Naive thymus-derived CD4-positive, alpha-beta T cell (primary cell): Measurements from ENCODE around the gene NTRK1. TPM values are rescaled to one million over a fixed set of nuclear protein-coding genes. Genes with fewer than 3 reads are reported as not detected.

Source experiments
- ATAC-seq: fragments of 150-1000 bp; cut with Tn5 transposase; 2 replicates; pipeline ENCODE4 v1.10.0; 2021; ENCODE audit warnings: mild to moderate bottlenecking, moderate library complexity
- CTCF ChIA-PET: fragments of 350-600 bp; sonication (Branson Sonifier 250); formaldehyde crosslinking; loops from one replicate; lab custom pipeline; 2021; ENCODE audit warnings: antibody characterized with exemption; lab: Charles Lee
- POLR2A ChIA-PET: fragments of 350-600 bp; sonication (Branson Sonifier 250); formaldehyde crosslinking; loops from one replicate; lab custom pipeline; 2021; ENCODE audit warnings: antibody characterized with exemption, inconsistent platforms; lab: Charles Lee
- DNase-seq, 9 donors: peaks; one replicate each; pipeline versions ENCODE4 v3.0.0 to v3.0.0-alpha.2; 2020 to 2022; ENCODE audit warnings: mixed read lengths in 1 of 9
- H3K27ac ChIP-seq: one replicate; pipeline ENCODE4 v1.7.0; 2013; ENCODE audit warnings: mild to moderate bottlenecking, low read depth, low read length, moderate library complexity
- H3K27me3 ChIP-seq, 2 donors: one replicate each; pipeline ENCODE4 v1.7.0; 2013; ENCODE audit warnings: low read length in 2 of 2, mild to moderate bottlenecking in 2 of 2, moderate library complexity in 2 of 2; ENCODE audit not compliant: control insufficient read depth in 2 of 2, insufficient read depth in 2 of 2
- H3K36me3 ChIP-seq, 3 experiments: 1 replicate in 2 of 3; 2 replicates in 1 of 3; pipeline ENCODE4 v1.7.0; 2013; ENCODE audit warnings: low read length in 3 of 3, mild to moderate bottlenecking in 3 of 3, moderate library complexity in 1 of 3; ENCODE audit not compliant: insufficient read depth in 3 of 3, control insufficient read depth in 2 of 3
- H3K4me1 ChIP-seq, 2 donors: one replicate each; pipeline ENCODE4 v1.7.0; 2013; ENCODE audit warnings: low read length in 2 of 2, mild to moderate bottlenecking in 2 of 2, moderate library complexity in 1 of 2; ENCODE audit not compliant: control insufficient read depth in 2 of 2, insufficient read depth in 2 of 2
- H3K4me3 ChIP-seq: 2 replicates; pipeline ENCODE4 v1.7.0; 2013; ENCODE audit warnings: mild to moderate bottlenecking, low read length
- H3K9me3 ChIP-seq, 3 experiments: 1 replicate in 2 of 3; 2 replicates in 1 of 3; pipeline ENCODE4 v1.7.0; 2013; ENCODE audit warnings: low read length in 3 of 3; ENCODE audit not compliant: control insufficient read depth in 2 of 3
- H3K27ac Mint-ChIP-seq, 9 donors: one replicate each; pipeline ENCODE4 v1.8.0; 2020 to 2022; ENCODE audit warnings: mixed read lengths in 9 of 9, mild to moderate bottlenecking in 8 of 9, moderate library complexity in 5 of 9, inconsistent platforms in 2 of 9
- H3K27me3 Mint-ChIP-seq, 5 donors: one replicate each; pipeline ENCODE4 v1.8.0; 2021 to 2022; ENCODE audit warnings: mixed read lengths in 5 of 5, mild to moderate bottlenecking in 1 of 5
- H3K36me3 Mint-ChIP-seq, 5 donors: one replicate each; pipeline ENCODE4 v1.8.0; 2020 to 2022; ENCODE audit warnings: mixed read lengths in 5 of 5, mild to moderate bottlenecking in 3 of 5, inconsistent platforms in 1 of 5
- H3K4me1 Mint-ChIP-seq, 7 donors: one replicate each; pipeline ENCODE4 v1.8.0; 2020 to 2022; ENCODE audit warnings: mixed read lengths in 7 of 7, mild to moderate bottlenecking in 3 of 7, inconsistent platforms in 1 of 7
- H3K4me3 Mint-ChIP-seq, 10 donors: one replicate each; pipeline ENCODE4 v1.8.0; 2020 to 2022; ENCODE audit warnings: mild to moderate bottlenecking in 10 of 10, mixed read lengths in 10 of 10, moderate library complexity in 6 of 10, inconsistent platforms in 2 of 10
- H3K9me3 Mint-ChIP-seq, 11 donors: one replicate each; pipeline ENCODE4 v1.8.0; 2020 to 2022; ENCODE audit warnings: mixed read lengths in 11 of 11, mild to moderate bottlenecking in 4 of 11, inconsistent platforms in 1 of 11, moderate library complexity in 1 of 11
- intact Hi-C, 2 donors: fragments of 100-400 bp; cut with micrococcal nuclease; formaldehyde crosslinking; loops; one replicate each; pipeline ENCODE4 v1.15.1; 2023
- polyA plus RNA-seq, 2 donors: library from polyadenylated mRNA; unstranded; fragments of 300-500 nt; fragmentation: Illumina TruSeq; gene quantifications; one replicate each; pipeline ENCODE4 v1.2.3, GENCODE V29; 2021
- total RNA-seq, 6 experiments: library from RNA in 5 of 6; stranded (reverse) in 5 of 6; gene quantifications; 1 replicate in 5 of 6; 2 replicates in 1 of 6; pipeline ENCODE4 v1.2.3 and lab custom pipeline; 2021 to 2026

NTRK1 gene
- total and polyA plus RNA-seq, 7 experiments from 2014 or later = 0.09 to 17.3 (median 3.3) TPM; not detected in 3

GRCh38 chr1:156875341-156875615 lies 14.6 kb downstream of the NTRK1 start:
- H3K4me1 ChIP-seq = no peaks in the 10 kb centered on the region
- ChIA-PET CTCF (interaction anchor here (0.6 kb wide), 1 partner anchor 75 kb away, joined by 3 read pairs; no protein-coding TSS in a partner anchor), POLR2A (no interaction called here)
- H3K4me3 ChIP-seq = no peak overlapping the region
- intact Hi-C loops = no loop called here
- H3K27ac Mint-ChIP-seq = no peak overlapping the region
- no peaks in the 10 kb centered on the region for H3K27me3 ChIP-seq
- DNase-seq = no peak
- H3K9me3 Mint-ChIP-seq = peaks cover 0 to 2% (median 0%) of the 10 kb centered on the region in 11 donors
- no peaks in the 10 kb centered on the region for H3K36me3 ChIP-seq
- H3K4me3 Mint-ChIP-seq = no peak overlapping the region
- H3K27me3 Mint-ChIP-seq = peaks cover 0 to 25% (median 9%) of the 10 kb centered on the region in 5 donors
- no peaks in the 10 kb centered on the region for H3K36me3 Mint-ChIP-seq
- no peak overlapping the region for H3K27ac ChIP-seq
- no peak for ATAC-seq
- H3K4me1 Mint-ChIP-seq = peaks cover 0 to 6% (median 0%) of the 10 kb centered on the region in 7 donors
- H3K9me3 ChIP-seq = no peaks in the 10 kb centered on the region

GRCh38 chr1:156876281-156876680 lies 15.6 kb downstream of the NTRK1 start:
- Mint-ChIP-seq H3K4me3 (no peak overlapping the region), H3K36me3 (no peaks in the 10 kb centered on the region), H3K27me3 (peaks cover 0 to 32% (median 11%) of the 10 kb centered on the region in 5 donors), H3K4me1 (no peaks in the 10 kb centered on the region), H3K27ac (no peak overlapping the region), H3K9me3 (peaks cover 0 to 2% (median 0%) of the 10 kb centered on the region in 11 donors)
- H3K36me3 ChIP-seq = no peaks in the 10 kb centered on the region
- H3K9me3 ChIP-seq = no peaks in the 10 kb centered on the region
- H3K4me1 ChIP-seq = no peaks in the 10 kb centered on the region
- no peak overlapping the region for H3K27ac ChIP-seq
- ATAC-seq = no peak
- intact Hi-C loops = no loop called here
- DNase-seq = no peak
- H3K27me3 ChIP-seq = no peaks in the 10 kb centered on the region
- H3K4me3 ChIP-seq = no peak overlapping the region
- POLR2A ChIA-PET = no interaction called here
- CTCF ChIA-PET = no interaction called here

GRCh38 chr1:156877433-156878170 lies 16.9 kb downstream of the NTRK1 start:
- Mint-ChIP-seq H3K4me3 (no peak overlapping the region), H3K36me3 (no peaks in the 10 kb centered on the region), H3K27ac (no peak overlapping the region), H3K27me3 (peaks cover 0 to 41% (median 11%) of the 10 kb centered on the region in 5 donors), H3K9me3 (peaks cover 0 to 2% (median 0%) of the 10 kb centered on the region in 11 donors), H3K4me1 (no peaks in the 10 kb centered on the region)
- ChIA-PET POLR2A (no interaction called here), CTCF (no interaction called here)
- Histone ChIP-seq H3K9me3 (no peaks in the 10 kb centered on the region), H3K27ac (no peak overlapping the region), H3K4me1 (no peaks in the 10 kb centered on the region), H3K4me3 (no peak overlapping the region), H3K36me3 (no peaks in the 10 kb centered on the region), H3K27me3 (no peaks in the 10 kb centered on the region)
- intact Hi-C loops = no loop called here
- no peak for DNase-seq
- ATAC-seq = no peak

GRCh38 chr1:156879876-156880275 lies 19.2 kb downstream of the NTRK1 start:
- Histone ChIP-seq H3K4me3 (no peak overlapping the region), H3K36me3 (no peaks in the 10 kb centered on the region), H3K27ac (no peak overlapping the region), H3K27me3 (no peaks in the 10 kb centered on the region), H3K4me1 (no peaks in the 10 kb centered on the region), H3K9me3 (no peaks in the 10 kb centered on the region)
- ATAC-seq (no peak), DNase-seq (no peak)
- ChIA-PET POLR2A (no interaction called here), CTCF (no interaction called here)
- Mint-ChIP-seq H3K27ac (no peak overlapping the region), H3K4me1 (no peaks in the 10 kb centered on the region), H3K36me3 (no peaks in the 10 kb centered on the region), H3K27me3 (peaks cover 5 to 46% (median 8%) of the 10 kb centered on the region in 5 donors), H3K4me3 (no peak overlapping the region), H3K9me3 (peaks cover 0 to 2% (median 0%) of the 10 kb centered on the region in 11 donors)
- intact Hi-C loops = no loop called here

- no peaks in the 10 kb centered on the region for H3K4me1 Mint-ChIP-seq
- H3K4me1 ChIP-seq = no peaks in the 10 kb centered on the region
- POLR2A ChIA-PET = no interaction called here
Observed at GRCh38 chr1:156880473-156880872, 19.8 kb downstream of the NTRK1 start.

GRCh38 chr1:156881101-156881500 lies 20.4 kb downstream of the NTRK1 start:
- Mint-ChIP-seq H3K4me1 (no peaks in the 10 kb centered on the region), H3K36me3 (no peaks in the 10 kb centered on the region), H3K27me3 (peaks cover 5 to 49% (median 6%) of the 10 kb centered on the region in 5 donors), H3K27ac (no peak overlapping the region), H3K9me3 (peaks cover 0 to 2% (median 0%) of the 10 kb centered on the region in 11 donors), H3K4me3 (no peak overlapping the region)
- H3K4me1 ChIP-seq = no peaks in the 10 kb centered on the region
- ChIA-PET CTCF (interaction anchor here (0.7 kb wide), 1 partner anchor 78 kb away, joined by 3 read pairs; no protein-coding TSS in a partner anchor), POLR2A (no interaction called here)
- intact Hi-C loops = no loop called here
- no peaks in the 10 kb centered on the region for H3K9me3 ChIP-seq
- no peaks in the 10 kb centered on the region for H3K27me3 ChIP-seq
- DNase-seq = no peak
- ATAC-seq = no peak
- H3K36me3 ChIP-seq = no peaks in the 10 kb centered on the region
- no peak overlapping the region for H3K27ac ChIP-seq
- H3K4me3 ChIP-seq = no peak overlapping the region

More at GRCh38 chr1:156880473-156880872, 19.8 kb downstream of the NTRK1 start:
- Histone ChIP-seq H3K27ac (no peak overlapping the region), H3K4me3 (no peak overlapping the region), H3K36me3 (no peaks in the 10 kb centered on the region), H3K27me3 (no peaks in the 10 kb centered on the region), H3K9me3 (no peaks in the 10 kb centered on the region)
- Mint-ChIP-seq H3K36me3 (no peaks in the 10 kb centered on the region), H3K9me3 (peaks cover 0 to 2% (median 0%) of the 10 kb centered on the region in 11 donors), H3K27ac (no peak overlapping the region), H3K4me3 (no peak overlapping the region), H3K27me3 (peaks cover 4 to 46% (median 6%) of the 10 kb centered on the region in 5 donors)
- CTCF ChIA-PET = interaction anchor here (0.7 kb wide), 1 partner anchor 78 kb away, joined by 3 read pairs; no protein-coding TSS in a partner anchor
- intact Hi-C loops = no loop called here
- no peak for ATAC-seq
- no peak for DNase-seq

GRCh38 chr1:156881663-156882062 lies 21.0 kb downstream of the NTRK1 start:
- ATAC-seq (no peak), DNase-seq (no peak)
- H3K4me3 Mint-ChIP-seq = no peak overlapping the region
- Histone ChIP-seq H3K27ac (no peak overlapping the region), H3K36me3 (no peaks in the 10 kb centered on the region), H3K4me3 (no peak overlapping the region), H3K4me1 (no peaks in the 10 kb centered on the region), H3K27me3 (no peaks in the 10 kb centered on the region), H3K9me3 (no peaks in the 10 kb centered on the region)
- H3K36me3 Mint-ChIP-seq = no peaks in the 10 kb centered on the region
- peaks cover 5 to 54% (median 10%) of the 10 kb centered on the region in 5 donors for H3K27me3 Mint-ChIP-seq
- H3K9me3 Mint-ChIP-seq = peaks cover 0 to 2% (median 0%) of the 10 kb centered on the region in 11 donors
- no peak overlapping the region for H3K27ac Mint-ChIP-seq
- ChIA-PET CTCF (no interaction called here), POLR2A (no interaction called here)
- intact Hi-C loops = no loop called here
- H3K4me1 Mint-ChIP-seq = peaks cover 0 to 4% (median 0%) of the 10 kb centered on the region in 7 donors
